ENCODE data around the gene SLC30A4. TPM values are rescaled to one million over a fixed set of nuclear protein-coding genes. Genes with fewer than 3 reads are reported as not detected.

SLC30A4 gene
- total and polyA plus RNA-seq, 2 donors (not counting 1 experiment from before 2014, with no cell fraction given): 6.7 to 9.1 TPM

- WGBS (ENCODE audit: insufficient coverage): 83% methylated on average over 2 of the region's 3 CpGs
- Mint-ChIP-seq H3K4me3 (no peak overlapping the region), H3K9me3 (ENCODE audit: insufficient read depth) (no peaks in the 10 kb centered on the region), H3K27me3 (no peaks in the 10 kb centered on the region), H3K4me1 (no peaks in the 10 kb centered on the region), H3K27ac (no peak overlapping the region)
- Histone ChIP-seq H3K27me3 (replicated peaks in 1 of 4; ENCODE audit: control extremely low read depth in 1 of 4, control insufficient read depth in 3 of 4, insufficient read depth in 4 of 4, low read length in 3 of 4) (no peaks in the 10 kb centered on the region), H3K4me3 (ENCODE audit: control extremely low read depth in 1 of 5, extremely low read depth in 1 of 5, insufficient read depth in 1 of 5, low read depth in 2 of 5, low read length in 4 of 5) (no peak overlapping the region), H2AFZ (ENCODE audit: insufficient read depth, low read depth, low read length, poor library complexity, severe bottlenecking) (no peak overlapping the region), H3K9me3 (ENCODE audit: control extremely low read depth in 1 of 3, control insufficient read depth in 2 of 3, insufficient read depth in 1 of 3, low read length in 2 of 3) (no peaks in the 10 kb centered on the region), H3K4me2 (replicated peaks; ENCODE audit: low read depth, low read length, poor library complexity, severe bottlenecking) (no peak overlapping the region), H3K79me2 (ENCODE audit: control insufficient read depth, insufficient read depth, low read length) (no peaks in the 10 kb centered on the region), H3K4me1 (ENCODE audit: control insufficient read depth in 2 of 2, insufficient read depth in 2 of 2, low read length in 2 of 2) (no peaks in the 10 kb centered on the region), H3K27ac (ENCODE audit: low read length in 2 of 2) (no peak overlapping the region), H3K9ac (ENCODE audit: low read length) (no peak overlapping the region), H4K20me1 (ENCODE audit: control insufficient read depth, insufficient read depth, low read length, poor library complexity, severe bottlenecking) (no peaks in the 10 kb centered on the region), H3K36me3 (replicated peaks in 1 of 2; ENCODE audit: control extremely low read depth in 1 of 2, control insufficient read depth in 1 of 2, extremely low read depth in 1 of 2, insufficient read depth in 2 of 2, low read length in 1 of 2) (peaks cover 0 to 4% of the 10 kb centered on the region in 2 experiments)
- no peak for TF ChIP-seq CTCF (IDR thresholded peaks at IDR 0.05)
- no peak for TF ChIP-seq EZH2 (IDR thresholded peaks at IDR 0.05; ENCODE audit: borderline replicate concordance, insufficient read depth, low read depth, low read length, poor library complexity, severe bottlenecking)
- intact Hi-C loops (cut with micrococcal nuclease): no loop called here
- POLR2A ChIA-PET: no interaction called here
- CTCF ChIA-PET: interaction anchor here (1.2 to 1.5 kb wide), 2 partner anchors 17 to 116 kb away, joined by 3 read pairs; no protein-coding TSS in a partner anchor
- ATAC-seq (ENCODE audit: low read depth) (no peak), DNase-seq (no peak)
Measured at GRCh38 chr15:45495588-45495987, 27.0 kb downstream of the SLC30A4 start.

DNA sequence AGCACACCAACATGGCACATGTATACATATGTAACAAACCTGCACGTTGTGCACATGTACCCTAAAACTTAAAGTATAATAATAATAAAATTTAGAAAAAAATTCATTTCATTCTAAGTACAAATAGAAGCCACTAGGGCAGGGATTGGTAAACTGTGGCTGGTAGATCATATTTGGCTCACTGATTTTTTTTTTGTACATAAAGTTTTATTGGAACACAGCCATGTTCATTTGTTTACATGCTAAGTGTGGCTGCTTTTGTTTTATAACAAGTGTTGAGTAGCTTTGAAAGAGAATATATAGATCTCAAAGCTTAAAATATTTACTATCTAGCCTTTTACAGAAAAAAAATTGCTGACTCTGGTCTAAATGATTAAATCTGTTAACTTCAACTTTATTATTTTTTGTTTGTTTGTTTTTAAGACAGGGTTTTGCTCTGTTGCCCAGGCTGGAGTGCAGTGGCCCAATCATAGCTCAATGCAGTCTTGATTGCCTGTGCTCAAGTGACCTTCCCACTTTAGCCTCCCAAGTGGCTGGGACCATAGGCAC is 32.8 kb downstream of the SLC30A4 start:
- no CpG with 5 or more reads among the region's 1 CpG for WGBS (ENCODE audit: insufficient coverage)

More for the DNA sequence above, 32.8 kb downstream of the SLC30A4 start:
- TF ChIP-seq EZH2 (IDR thresholded peaks at IDR 0.05; ENCODE audit: borderline replicate concordance, insufficient read depth, low read depth, low read length, poor library complexity, severe bottlenecking): no peak
- TF ChIP-seq CTCF (IDR thresholded peaks at IDR 0.05): no peak
- no peak for DNase-seq
- no peak overlapping the region for H3K4me3 Mint-ChIP-seq
- H3K27me3 Mint-ChIP-seq: no peaks in the 10 kb centered on the region
- Histone ChIP-seq H3K79me2 (ENCODE audit: control insufficient read depth, insufficient read depth, low read length) (no peaks in the 10 kb centered on the region), H3K9me3 (ENCODE audit: control extremely low read depth in 1 of 3, control insufficient read depth in 2 of 3, insufficient read depth in 1 of 3, low read length in 2 of 3) (no peaks in the 10 kb centered on the region), H3K27me3 (replicated peaks in 1 of 4; ENCODE audit: control extremely low read depth in 1 of 4, control insufficient read depth in 3 of 4, insufficient read depth in 4 of 4, low read length in 3 of 4) (no peaks in the 10 kb centered on the region), H3K4me1 (ENCODE audit: control insufficient read depth in 2 of 2, insufficient read depth in 2 of 2, low read length in 2 of 2) (no peaks in the 10 kb centered on the region), H4K20me1 (ENCODE audit: control insufficient read depth, insufficient read depth, low read length, poor library complexity, severe bottlenecking) (no peaks in the 10 kb centered on the region), H2AFZ (ENCODE audit: insufficient read depth, low read depth, low read length, poor library complexity, severe bottlenecking) (no peak overlapping the region), H3K4me2 (replicated peaks; ENCODE audit: low read depth, low read length, poor library complexity, severe bottlenecking) (no peak overlapping the region), H3K36me3 (replicated peaks in 1 of 2; ENCODE audit: control extremely low read depth in 1 of 2, control insufficient read depth in 1 of 2, extremely low read depth in 1 of 2, insufficient read depth in 2 of 2, low read length in 1 of 2) (peaks cover 7 to 20% of the 10 kb centered on the region in 2 experiments), H3K9ac (ENCODE audit: low read length) (no peak overlapping the region), H3K4me3 (ENCODE audit: control extremely low read depth in 1 of 5, extremely low read depth in 1 of 5, insufficient read depth in 1 of 5, low read depth in 2 of 5, low read length in 4 of 5) (no peak overlapping the region), H3K27ac (ENCODE audit: low read length in 2 of 2) (no peak overlapping the region)
- intact Hi-C loops (cut with micrococcal nuclease): no loop called here
- no peak for ATAC-seq (ENCODE audit: low read depth)
- no peak overlapping the region for H3K27ac Mint-ChIP-seq
- no peaks in the 10 kb centered on the region for H3K4me1 Mint-ChIP-seq
- CTCF ChIA-PET: no interaction called here
- POLR2A ChIA-PET: no interaction called here
- H3K9me3 Mint-ChIP-seq (ENCODE audit: insufficient read depth): no peaks in the 10 kb centered on the region

Data from B cell (primary cell).